ENCODE measurements around the gene RASSF5. TPM values are rescaled to one million over a fixed set of nuclear protein-coding genes. Genes with fewer than 3 reads are reported as not detected.
A peak's percentile ranks its signal among the peaks of the same experiment; 100 is the strongest.

Gene RASSF5
- polyA plus RNA-seq, 1 of the 3 experiments (the other 2 are of a cell fraction): 2.2 TPM

DNA sequence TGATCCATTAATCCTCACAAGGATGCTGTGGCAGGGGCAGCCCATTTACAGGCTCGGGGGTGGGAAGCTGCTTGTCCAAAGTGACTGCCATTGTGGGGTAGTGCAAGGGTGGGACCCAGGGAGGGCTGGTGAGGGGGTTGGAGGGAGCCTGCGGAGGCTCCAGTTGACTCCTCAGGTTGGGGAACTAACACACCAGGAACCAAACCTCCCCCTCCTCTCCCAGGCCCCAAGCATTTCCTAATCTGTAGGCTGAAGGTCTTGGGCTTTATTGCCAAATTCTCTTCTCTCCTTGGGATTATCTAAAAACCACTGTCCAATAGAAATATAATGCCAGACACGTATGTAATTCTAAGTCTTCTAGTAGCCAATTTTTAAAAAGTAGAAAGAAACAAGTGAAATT is 18.9 kb upstream of the RASSF5 start (continued):
- TF ChIP-seq YY1 (IDR thresholded peaks at IDR 0.05; ENCODE audit: low read depth): no peak
- no peak for TF ChIP-seq FOSL2 (IDR thresholded peaks at IDR 0.05; ENCODE audit: borderline replicate concordance, low read depth)
- no peak for TF ChIP-seq RFX5 (IDR thresholded peaks at IDR 0.05; ENCODE audit: low read length)

DNA sequence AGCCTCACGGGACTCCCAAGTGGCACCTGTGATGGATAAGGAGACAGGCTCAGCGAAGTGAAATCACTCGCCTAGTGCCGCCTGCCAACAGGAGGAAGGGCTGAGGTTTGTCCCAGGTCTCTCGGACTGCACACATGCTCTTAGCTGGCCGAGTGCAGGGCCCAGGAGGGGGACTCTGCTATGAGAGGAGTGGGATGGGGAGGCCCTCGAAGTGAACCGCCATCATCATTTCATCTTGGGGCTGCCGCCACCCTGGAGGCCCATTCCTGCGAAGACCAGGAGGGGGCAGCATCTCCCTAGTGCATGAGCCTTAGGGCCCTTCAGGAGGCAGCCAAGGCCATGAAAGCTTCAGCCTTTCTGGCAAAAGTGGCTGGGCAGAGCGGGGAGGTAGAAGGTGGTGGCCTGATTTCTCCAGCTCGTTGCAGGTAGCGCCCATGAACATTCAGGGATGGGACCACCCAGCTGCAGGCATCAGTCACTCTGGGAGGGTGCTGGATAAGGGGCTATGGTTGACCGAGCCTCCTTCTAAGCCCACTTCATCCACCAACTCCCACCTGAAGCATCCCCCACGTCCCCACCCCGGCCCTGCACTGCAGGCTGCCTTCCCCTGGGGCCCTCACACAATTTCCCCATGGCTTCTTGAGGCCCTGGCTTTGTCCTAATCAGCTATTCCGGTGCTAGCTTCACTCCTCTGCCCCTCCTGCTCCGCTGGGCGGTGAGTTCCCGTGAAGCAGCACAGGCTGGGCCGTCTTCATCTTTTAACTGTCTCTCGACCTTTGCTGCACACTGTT is 17.2 kb upstream of the RASSF5 start:
- H3K4me2 ChIP-seq: peak overlapping the region; percentile 66

More for the DNA sequence above, 17.2 kb upstream of the RASSF5 start:
- no peak overlapping the region for H3K9ac ChIP-seq
- no peaks in the 10 kb centered on the region for H4K20me1 ChIP-seq (ENCODE audit: insufficient read depth)
- no peak overlapping the region for H2AFZ ChIP-seq (ENCODE audit: low read depth)
- H3K4me3 ChIP-seq (ENCODE audit: low read depth in 2 of 2, low read length in 1 of 2): peak overlapping the region in 1 of 2 experiments; percentile 31; a peak in 1 of 4 replicates
- H3K4me1 ChIP-seq (ENCODE audit: control insufficient read depth in 1 of 2, insufficient read depth in 2 of 2, low read depth in 1 of 2, low read length in 1 of 2): peaks cover 3 to 20% of the 10 kb centered on the region in 2 experiments; a peak in 2 of 4 replicates
- 59% methylated on average over 17 of the region's 22 CpGs for WGBS (ENCODE audit: low lambda C conversion rate)
- H3K9me3 ChIP-seq: no peaks in the 10 kb centered on the region
- no peaks in the 10 kb centered on the region for H3K9me2 ChIP-seq
- no peaks in the 10 kb centered on the region for H3F3A ChIP-seq (replicated peaks; ENCODE audit: insufficient read depth)
- H3K27ac ChIP-seq (ENCODE audit: low read depth in 2 of 2, low read length in 1 of 2): peak overlapping the region in 1 of 2 experiments; percentile 11; a peak in 1 of 4 replicates
- no peaks in the 10 kb centered on the region for H3K27me3 ChIP-seq (ENCODE audit: insufficient read depth)
- no peak for TF ChIP-seq EP300 (IDR thresholded peaks at IDR 0.05; ENCODE audit: borderline replicate concordance in 1 of 2, low read depth in 1 of 2, low read length in 1 of 2)
- peak; percentile 93 for TF ChIP-seq SMC3 (IDR thresholded peaks at IDR 0.05; ENCODE audit: low read depth, low read length)
- TF ChIP-seq RFX5 (IDR thresholded peaks at IDR 0.05; ENCODE audit: low read length): no peak
- TF ChIP-seq EZH2phosphoT487 (IDR thresholded peaks at IDR 0.05; ENCODE audit: borderline replicate concordance, low read depth): no peak
- no peak for TF ChIP-seq MXI1 (IDR thresholded peaks at IDR 0.05; ENCODE audit: low read depth, low read length)
- no peak for TF ChIP-seq POLR2AphosphoS5 (IDR thresholded peaks at IDR 0.05; ENCODE audit: low read depth, low read length)
- TF ChIP-seq MEF2A (IDR thresholded peaks at IDR 0.05; ENCODE audit: borderline replicate concordance, low read depth): no peak
- TF ChIP-seq TAF1 (IDR thresholded peaks at IDR 0.05; ENCODE audit: borderline replicate concordance, low read depth, low read length): no peak
- TF ChIP-seq, protein P1, sequence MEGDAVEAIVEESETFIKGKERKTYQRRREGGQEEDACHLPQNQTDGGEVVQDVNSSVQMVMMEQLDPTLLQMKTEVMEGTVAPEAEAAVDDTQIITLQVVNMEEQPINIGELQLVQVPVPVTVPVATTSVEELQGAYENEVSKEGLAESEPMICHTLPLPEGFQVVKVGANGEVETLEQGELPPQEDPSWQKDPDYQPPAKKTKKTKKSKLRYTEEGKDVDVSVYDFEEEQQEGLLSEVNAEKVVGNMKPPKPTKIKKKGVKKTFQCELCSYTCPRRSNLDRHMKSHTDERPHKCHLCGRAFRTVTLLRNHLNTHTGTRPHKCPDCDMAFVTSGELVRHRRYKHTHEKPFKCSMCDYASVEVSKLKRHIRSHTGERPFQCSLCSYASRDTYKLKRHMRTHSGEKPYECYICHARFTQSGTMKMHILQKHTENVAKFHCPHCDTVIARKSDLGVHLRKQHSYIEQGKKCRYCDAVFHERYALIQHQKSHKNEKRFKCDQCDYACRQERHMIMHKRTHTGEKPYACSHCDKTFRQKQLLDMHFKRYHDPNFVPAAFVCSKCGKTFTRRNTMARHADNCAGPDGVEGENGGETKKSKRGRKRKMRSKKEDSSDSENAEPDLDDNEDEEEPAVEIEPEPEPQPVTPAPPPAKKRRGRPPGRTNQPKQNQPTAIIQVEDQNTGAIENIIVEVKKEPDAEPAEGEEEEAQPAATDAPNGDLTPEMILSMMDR (IDR thresholded peaks at IDR 0.05): peak; percentile 96
- TF ChIP-seq NRF1 (IDR thresholded peaks at IDR 0.05; ENCODE audit: low read depth, low read length): 0 out of 2 replicates have a peak, but pooled peaks have one; percentile 11
- TF ChIP-seq JUND (IDR thresholded peaks at IDR 0.05): no peak
- TF ChIP-seq CHD2 (IDR thresholded peaks at IDR 0.05; ENCODE audit: low read length, partially characterized antibody): no peak
- peak; percentile 46; the same call in 1 of the 2 replicates for TF ChIP-seq YY1 (IDR thresholded peaks at IDR 0.05; ENCODE audit: low read depth)
- peak; percentile 94 for TF ChIP-seq RAD21 (IDR thresholded peaks at IDR 0.05; ENCODE audit: low read length)
- TF ChIP-seq ELF1 (IDR thresholded peaks at IDR 0.05): no peak
- CTCF ChIA-PET: interaction anchor here (0.6 to 8.1 kb wide), 62 partner anchors 10 to 1734 kb away, joined by 3 to 231 read pairs (median 6); partner anchors contain the start of genes DYRK3, EIF2D, IKBKE and PFKFB2
- DNase-seq: peak; percentile 87
- H3K36me3 ChIP-seq (replicated peaks in 1 of 2; ENCODE audit: control insufficient read depth in 1 of 2, insufficient read depth in 2 of 2, low read length in 1 of 2): peaks cover 0 to 12% of the 10 kb centered on the region in 2 experiments
- POLR2A ChIA-PET: interaction anchor here (1.4 kb wide), 1 partner anchor 93 kb away, joined by 4 read pairs; no protein-coding TSS in a partner anchor
- no peaks in the 10 kb centered on the region for H3K79me2 ChIP-seq (ENCODE audit: insufficient read depth)
